Measurements from ENCODE around the gene MAN2A2. TPM values are rescaled to one million over a fixed set of nuclear protein-coding genes. Genes with fewer than 3 reads are reported as not detected.

Gene MAN2A2
- total RNA-seq, 1 donor from 2014 or later, result 18.5 TPM

GRCh38 chr15:90862964-90863778 lies 39.9 kb upstream of the MAN2A2 start:
- no peak overlapping the region for H2AFZ ChIP-seq (ENCODE audit: low read depth, low read length)
- no peaks in the 10 kb centered on the region for H3K27me3 ChIP-seq (ENCODE audit: insufficient read depth, low read length)
- peaks cover 3% of the 10 kb centered on the region for H3K36me3 Mint-ChIP-seq (ENCODE audit: low read depth, unreplicated experiment)
- H3K36me3 ChIP-seq (ENCODE audit: insufficient read depth, low read length), result no peaks in the 10 kb centered on the region
- H3K9me3 ChIP-seq (ENCODE audit: insufficient read depth, low read depth, low read length), result no peaks in the 10 kb centered on the region
- no peaks in the 10 kb centered on the region for H3K9me3 Mint-ChIP-seq (ENCODE audit: unreplicated experiment)
- no peak overlapping the region for H3K4me2 ChIP-seq (ENCODE audit: low read length)
- H4K20me1 ChIP-seq (ENCODE audit: insufficient read depth, low read length), result no peaks in the 10 kb centered on the region
- no peak overlapping the region for H3K27ac ChIP-seq (ENCODE audit: low read depth, low read length)
- no peaks in the 10 kb centered on the region for H3K79me2 ChIP-seq (ENCODE audit: insufficient read depth, low read length)
- H3K4me3 Mint-ChIP-seq (ENCODE audit: unreplicated experiment), result no peak overlapping the region
- H3K4me1 ChIP-seq (ENCODE audit: insufficient read depth, low read length), result peaks cover 4% of the 10 kb centered on the region
- H3K27ac Mint-ChIP-seq (ENCODE audit: unreplicated experiment), result no peak overlapping the region
- H3K9ac ChIP-seq (ENCODE audit: low read length), result no peak overlapping the region
- H3K27me3 Mint-ChIP-seq (ENCODE audit: low read depth, unreplicated experiment), result peaks cover 5% of the 10 kb centered on the region
- H3K4me1 Mint-ChIP-seq (ENCODE audit: low read depth, unreplicated experiment), result peaks cover 8% of the 10 kb centered on the region
- H3K4me3 ChIP-seq (ENCODE audit: insufficient read depth, low read depth, low read length), result no peak overlapping the region
- DNase-seq (ENCODE audit: low read depth) (no peak), FAIRE-seq (no peak)
- no peak for TF ChIP-seq EZH2 (IDR thresholded peaks at IDR 0.05; ENCODE audit: insufficient read depth, low read length)
- TF ChIP-seq CTCF (IDR thresholded peaks at IDR 0.05; ENCODE audit: insufficient read depth, low read depth, low read length), result no peak

DNA sequence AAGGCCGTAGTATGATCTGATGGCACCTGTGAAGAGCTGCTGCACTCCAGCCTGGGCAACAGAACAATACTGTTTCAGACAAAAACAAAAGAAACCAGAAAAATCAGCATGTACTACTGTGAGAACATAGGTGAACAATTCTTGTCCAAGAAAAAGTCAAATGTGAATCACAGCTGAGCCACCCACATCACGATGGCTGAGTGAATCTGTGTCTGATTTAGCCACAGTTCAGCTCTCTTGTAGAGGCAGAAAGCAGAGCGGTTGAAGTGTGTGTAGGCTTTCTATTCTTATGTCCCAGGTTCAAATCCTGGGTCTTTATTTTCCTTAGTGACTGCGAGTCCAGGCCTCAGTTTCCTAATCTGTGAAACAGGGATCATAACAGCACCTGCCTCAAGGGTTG lies 39.1 kb upstream of the MAN2A2 start:
- no peaks in the 10 kb centered on the region for H3K9me3 ChIP-seq (ENCODE audit: insufficient read depth, low read depth, low read length)
- Mint-ChIP-seq H3K36me3 (ENCODE audit: low read depth, unreplicated experiment) (peaks cover 3% of the 10 kb centered on the region), H3K4me1 (ENCODE audit: low read depth, unreplicated experiment) (peaks cover 16% of the 10 kb centered on the region), H3K9me3 (ENCODE audit: unreplicated experiment) (no peaks in the 10 kb centered on the region), H3K27ac (ENCODE audit: unreplicated experiment) (no peak overlapping the region), H3K27me3 (ENCODE audit: low read depth, unreplicated experiment) (peaks cover 5% of the 10 kb centered on the region), H3K4me3 (ENCODE audit: unreplicated experiment) (no peak overlapping the region)
- no peak overlapping the region for H3K9ac ChIP-seq (ENCODE audit: low read length)
- H3K4me3 ChIP-seq (ENCODE audit: insufficient read depth, low read depth, low read length), result no peak overlapping the region
- DNase-seq (ENCODE audit: low read depth) (no peak), FAIRE-seq (no peak)
- peaks cover 8% of the 10 kb centered on the region for H3K4me1 ChIP-seq (ENCODE audit: insufficient read depth, low read length)
- no peaks in the 10 kb centered on the region for H4K20me1 ChIP-seq (ENCODE audit: insufficient read depth, low read length)
- TF ChIP-seq CTCF (IDR thresholded peaks at IDR 0.05; ENCODE audit: insufficient read depth, low read depth, low read length) (no peak), EZH2 (IDR thresholded peaks at IDR 0.05; ENCODE audit: insufficient read depth, low read length) (no peak)
- no peaks in the 10 kb centered on the region for H3K27me3 ChIP-seq (ENCODE audit: insufficient read depth, low read length)
- H3K36me3 ChIP-seq (ENCODE audit: insufficient read depth, low read length), result no peaks in the 10 kb centered on the region
- H3K4me2 ChIP-seq (ENCODE audit: low read length), result no peak overlapping the region
- no peak overlapping the region for H3K27ac ChIP-seq (ENCODE audit: low read depth, low read length)
- H3K79me2 ChIP-seq (ENCODE audit: insufficient read depth, low read length), result no peaks in the 10 kb centered on the region
- no peak overlapping the region for H2AFZ ChIP-seq (ENCODE audit: low read depth, low read length)

DNA sequence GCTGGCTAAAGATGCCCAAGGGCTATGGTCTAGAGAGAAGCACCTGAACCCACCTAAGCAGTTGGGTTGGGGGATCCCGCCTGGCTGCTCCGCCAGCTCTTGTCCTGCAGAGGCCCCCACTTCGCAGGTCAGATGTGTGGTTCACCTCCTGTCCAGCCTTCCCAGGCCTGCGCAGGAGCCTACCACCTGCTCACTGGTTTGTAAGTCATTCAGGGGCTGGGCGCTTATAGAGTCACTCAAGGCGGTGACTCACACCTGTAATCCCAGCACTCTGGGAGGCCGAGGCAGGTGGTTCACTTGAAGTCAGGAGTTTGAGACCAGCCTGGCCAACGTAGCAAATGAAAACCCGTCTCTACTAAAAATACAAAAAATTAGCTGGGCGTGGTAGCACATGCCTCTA lies 38.6 kb upstream of the MAN2A2 start:
- Histone ChIP-seq H3K4me3 (ENCODE audit: insufficient read depth, low read depth, low read length) (no peak overlapping the region), H3K79me2 (ENCODE audit: insufficient read depth, low read length) (no peaks in the 10 kb centered on the region), H2AFZ (ENCODE audit: low read depth, low read length) (no peak overlapping the region), H3K4me1 (ENCODE audit: insufficient read depth, low read length) (peaks cover 13% of the 10 kb centered on the region), H3K9me3 (ENCODE audit: insufficient read depth, low read depth, low read length) (no peaks in the 10 kb centered on the region), H4K20me1 (ENCODE audit: insufficient read depth, low read length) (no peaks in the 10 kb centered on the region), H3K36me3 (ENCODE audit: insufficient read depth, low read length) (no peaks in the 10 kb centered on the region), H3K27me3 (ENCODE audit: insufficient read depth, low read length) (no peaks in the 10 kb centered on the region), H3K27ac (ENCODE audit: low read depth, low read length) (no peak overlapping the region), H3K9ac (ENCODE audit: low read length) (no peak overlapping the region), H3K4me2 (ENCODE audit: low read length) (no peak overlapping the region)
- Mint-ChIP-seq H3K27ac (ENCODE audit: unreplicated experiment) (no peak overlapping the region), H3K4me3 (ENCODE audit: unreplicated experiment) (no peak overlapping the region), H3K36me3 (ENCODE audit: low read depth, unreplicated experiment) (peaks cover 3% of the 10 kb centered on the region), H3K4me1 (ENCODE audit: low read depth, unreplicated experiment) (peaks cover 21% of the 10 kb centered on the region), H3K9me3 (ENCODE audit: unreplicated experiment) (no peaks in the 10 kb centered on the region), H3K27me3 (ENCODE audit: low read depth, unreplicated experiment) (peaks cover 5% of the 10 kb centered on the region)
- DNase-seq (ENCODE audit: low read depth), result no peak
- TF ChIP-seq CTCF (IDR thresholded peaks at IDR 0.05; ENCODE audit: insufficient read depth, low read depth, low read length) (no peak), EZH2 (IDR thresholded peaks at IDR 0.05; ENCODE audit: insufficient read depth, low read length) (no peak)
- no peak for FAIRE-seq
